Tibial nerve (tissue), 4 donors: ENCODE measurements around the gene ASPSCR1.
"Not testable (repeated sequence)": the region's sequence is repeated elsewhere in the genome, so short reads cannot be mapped to it uniquely, and the experiment has no call there.

Experiments used
- EP300 ChIP-seq, 2 donors: sonication (generic); formaldehyde crosslinking; IDR thresholded peaks; one replicate each; pipeline ENCODE4 v1.6.1; 2017; ENCODE audit warnings: antibody characterized with exemption in 2 of 2, mild to moderate bottlenecking in 1 of 2
- POLR2A ChIP-seq, 2 donors: fragments of 450-650 bp; IDR thresholded peaks; one replicate each; pipeline ENCODE4 v1.6.1; 2017; ENCODE audit warnings: antibody characterized with exemption in 2 of 2, mild to moderate bottlenecking in 2 of 2, moderate library complexity in 2 of 2
- TF ChIP-seq, protein P1 (sequence below), 5 experiments: fragments of 200-600 bp in 3 of 5; fragments of 450-650 bp in 2 of 5; sonication (generic) in 3 of 5; IDR thresholded peaks; one replicate each; pipeline ENCODE4 v1.5.1; 2016 to 2019; ENCODE audit warnings: antibody characterized with exemption in 5 of 5, mild to moderate bottlenecking in 3 of 5, moderate library complexity in 2 of 5

DNA sequence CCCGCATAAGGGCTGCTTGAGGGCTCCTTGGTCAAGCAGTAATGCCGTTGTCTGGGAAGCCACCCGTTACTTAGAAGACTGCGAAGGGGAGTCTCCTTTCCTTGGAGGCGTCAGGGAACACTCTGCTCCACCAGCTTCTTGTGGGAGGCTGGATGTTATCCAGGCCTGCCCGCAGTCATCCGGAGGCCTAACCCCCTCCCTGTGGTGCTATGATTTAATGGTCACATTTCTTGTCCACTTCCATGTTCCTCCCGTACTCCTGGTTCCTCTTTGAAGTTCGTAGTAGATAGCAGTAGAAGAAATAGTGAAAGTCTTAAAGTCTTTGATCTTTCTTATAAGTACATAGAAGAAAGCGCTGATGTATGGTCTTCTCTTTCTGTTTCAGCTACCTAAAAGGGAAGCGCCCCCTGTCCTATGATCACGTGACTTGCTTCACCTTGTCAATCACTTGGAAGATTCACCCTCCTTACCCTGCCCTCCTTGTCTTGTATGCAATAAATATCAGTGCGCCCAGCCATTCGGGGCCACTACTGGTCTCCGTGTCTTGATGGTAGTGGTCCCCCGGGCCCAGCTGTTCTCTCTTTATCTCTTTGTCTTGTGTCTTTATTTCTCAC, 61.5 kb downstream of the ASPSCR1 start:
- TF ChIP-seq, protein P1, sequence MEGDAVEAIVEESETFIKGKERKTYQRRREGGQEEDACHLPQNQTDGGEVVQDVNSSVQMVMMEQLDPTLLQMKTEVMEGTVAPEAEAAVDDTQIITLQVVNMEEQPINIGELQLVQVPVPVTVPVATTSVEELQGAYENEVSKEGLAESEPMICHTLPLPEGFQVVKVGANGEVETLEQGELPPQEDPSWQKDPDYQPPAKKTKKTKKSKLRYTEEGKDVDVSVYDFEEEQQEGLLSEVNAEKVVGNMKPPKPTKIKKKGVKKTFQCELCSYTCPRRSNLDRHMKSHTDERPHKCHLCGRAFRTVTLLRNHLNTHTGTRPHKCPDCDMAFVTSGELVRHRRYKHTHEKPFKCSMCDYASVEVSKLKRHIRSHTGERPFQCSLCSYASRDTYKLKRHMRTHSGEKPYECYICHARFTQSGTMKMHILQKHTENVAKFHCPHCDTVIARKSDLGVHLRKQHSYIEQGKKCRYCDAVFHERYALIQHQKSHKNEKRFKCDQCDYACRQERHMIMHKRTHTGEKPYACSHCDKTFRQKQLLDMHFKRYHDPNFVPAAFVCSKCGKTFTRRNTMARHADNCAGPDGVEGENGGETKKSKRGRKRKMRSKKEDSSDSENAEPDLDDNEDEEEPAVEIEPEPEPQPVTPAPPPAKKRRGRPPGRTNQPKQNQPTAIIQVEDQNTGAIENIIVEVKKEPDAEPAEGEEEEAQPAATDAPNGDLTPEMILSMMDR (IDR thresholded peaks at IDR 0.05) = not testable (repeated sequence)
- not testable (repeated sequence) for TF ChIP-seq EP300, POLR2A (IDR thresholded peaks at IDR 0.05)
